KBM-7 (cell line): ENCODE results near the gene FAM114A2.
"Not testable (repeated sequence)": the region's sequence is repeated elsewhere in the genome, so short reads cannot be mapped to it uniquely, and the experiment has no call there.

Experiments
- DNase-seq: peaks from one replicate; pipeline ENCODE4 v3.0.0-alpha.2; 2015
- in situ Hi-C: fragments of 300-500 bp; cut with MboI; formaldehyde crosslinking; loops from 2 replicates; pipeline ENCODE4 v1.14.3; 2020; ENCODE audit warnings: low sequenced_read_pairs, low pct_unique_long_range_greater_than_20kb, mixed read lengths

The FAM114A2 gene

GRCh38 chr5:154058055-154059038, 19.6 kb upstream of the FAM114A2 start:
- in situ Hi-C loops = loop anchor here (25.0 kb wide), 1 partner anchor 354 kb away; no protein-coding TSS in a partner anchor
- DNase-seq = no peak

- no peak for DNase-seq
- in situ Hi-C loops = loop anchor here (25.0 kb wide), 1 partner anchor 357 kb away; no protein-coding TSS in a partner anchor
Measured at GRCh38 chr5:154055201-154055600, 16.5 kb upstream of the FAM114A2 start.

GRCh38 chr5:154053468-154053867, 14.8 kb upstream of the FAM114A2 start:
- in situ Hi-C loops = loop anchor here (25.0 kb wide), 1 partner anchor 359 kb away; no protein-coding TSS in a partner anchor
- no peak for DNase-seq

- in situ Hi-C loops = loop anchor here (25.0 kb wide), 1 partner anchor 363 kb away; no protein-coding TSS in a partner anchor
- no peak for DNase-seq
Measured at GRCh38 chr5:154049636-154050035, 10.9 kb upstream of the FAM114A2 start.

GRCh38 chr5:154047324-154047723, 8.6 kb upstream of the FAM114A2 start:
- in situ Hi-C loops = no loop called here
- DNase-seq = no peak

- in situ Hi-C loops = no loop called here
- DNase-seq = no peak
Measured at GRCh38 chr5:154046486-154046885, 7.8 kb upstream of the FAM114A2 start.

GRCh38 chr5:154044581-154044980, 5.9 kb upstream of the FAM114A2 start:
- in situ Hi-C loops = no loop called here
- DNase-seq = no peak

GRCh38 chr5:154044099-154044498, 5.4 kb upstream of the FAM114A2 start:
- no peak for DNase-seq
- in situ Hi-C loops = no loop called here

- in situ Hi-C loops = no loop called here
- peak; percentile 11 for DNase-seq
Measured at GRCh38 chr5:154042766-154043165, 4.1 kb upstream of the FAM114A2 start.

- DNase-seq = no peak
- in situ Hi-C loops = no loop called here
Measured at GRCh38 chr5:154039458-154039829, 734 bp upstream of the FAM114A2 start.

- DNase-seq = no peak
- in situ Hi-C loops = no loop called here
Measured at GRCh38 chr5:154038261-154038706, 426 bp downstream of the FAM114A2 start.

- DNase-seq = no peak
- in situ Hi-C loops = no loop called here
Measured at GRCh38 chr5:154034944-154035343, 3.8 kb downstream of the FAM114A2 start.

- peak; percentile 35 for DNase-seq
- in situ Hi-C loops = no loop called here
Measured at GRCh38 chr5:154031937-154032489, 6.7 kb downstream of the FAM114A2 start.

GRCh38 chr5:154025951-154026350, 12.8 kb downstream of the FAM114A2 start:
- in situ Hi-C loops = no loop called here
- no peak for DNase-seq

GRCh38 chr5:154018919-154019318, 19.8 kb downstream of the FAM114A2 start:
- in situ Hi-C loops, DNase-seq: not testable (repeated sequence)

GRCh38 chr5:154015071-154015693, 23.5 kb downstream of the FAM114A2 start:
- no peak for DNase-seq
- in situ Hi-C loops = no loop called here

GRCh38 chr5:154010660-154011059, 28.1 kb downstream of the FAM114A2 start:
- in situ Hi-C loops = no loop called here
- no peak for DNase-seq

GRCh38 chr5:154005648-154006047, 33.1 kb downstream of the FAM114A2 start:
- no peak for DNase-seq
- in situ Hi-C loops = no loop called here

- in situ Hi-C loops = no loop called here
- DNase-seq = no peak
Measured at GRCh38 chr5:154002511-154003020, 36.1 kb downstream of the FAM114A2 start.

GRCh38 chr5:154002093-154002492, 36.6 kb downstream of the FAM114A2 start:
- DNase-seq = no peak
- in situ Hi-C loops = no loop called here
